Stimulated activated naive CD4-positive, alpha-beta T cell treated with Interleukin-2 at 50 U/mL for 16 hours (primary cell): ENCODE measurements around the gene CRYBG2.

ENCODE experiments used
- DNase-seq: peaks from one replicate; lab custom pipeline; 2025; lab: John Stamatoyannopoulos, UW

The CRYBG2 gene

DNA sequence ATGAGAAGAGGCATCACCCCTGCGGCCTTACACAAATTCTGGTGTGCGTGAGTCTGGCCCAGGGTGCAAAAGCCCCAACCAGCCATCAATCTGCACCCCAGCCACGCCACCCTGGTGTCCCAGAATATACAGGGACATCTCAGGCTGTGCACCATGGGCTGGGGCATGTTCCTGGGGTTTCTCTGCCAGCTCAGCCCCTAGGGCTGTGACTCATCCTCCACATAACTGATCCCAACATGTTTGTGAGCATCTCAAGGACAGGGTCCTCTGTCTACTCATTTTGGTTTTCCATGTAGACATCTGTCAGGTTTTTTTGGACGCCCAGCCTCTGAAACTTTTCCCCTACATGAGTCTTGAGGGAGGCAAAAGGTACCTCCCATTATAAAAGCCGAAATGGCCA, 18.1 kb upstream of the CRYBG2 start:
- DNase-seq = no peak

DNA sequence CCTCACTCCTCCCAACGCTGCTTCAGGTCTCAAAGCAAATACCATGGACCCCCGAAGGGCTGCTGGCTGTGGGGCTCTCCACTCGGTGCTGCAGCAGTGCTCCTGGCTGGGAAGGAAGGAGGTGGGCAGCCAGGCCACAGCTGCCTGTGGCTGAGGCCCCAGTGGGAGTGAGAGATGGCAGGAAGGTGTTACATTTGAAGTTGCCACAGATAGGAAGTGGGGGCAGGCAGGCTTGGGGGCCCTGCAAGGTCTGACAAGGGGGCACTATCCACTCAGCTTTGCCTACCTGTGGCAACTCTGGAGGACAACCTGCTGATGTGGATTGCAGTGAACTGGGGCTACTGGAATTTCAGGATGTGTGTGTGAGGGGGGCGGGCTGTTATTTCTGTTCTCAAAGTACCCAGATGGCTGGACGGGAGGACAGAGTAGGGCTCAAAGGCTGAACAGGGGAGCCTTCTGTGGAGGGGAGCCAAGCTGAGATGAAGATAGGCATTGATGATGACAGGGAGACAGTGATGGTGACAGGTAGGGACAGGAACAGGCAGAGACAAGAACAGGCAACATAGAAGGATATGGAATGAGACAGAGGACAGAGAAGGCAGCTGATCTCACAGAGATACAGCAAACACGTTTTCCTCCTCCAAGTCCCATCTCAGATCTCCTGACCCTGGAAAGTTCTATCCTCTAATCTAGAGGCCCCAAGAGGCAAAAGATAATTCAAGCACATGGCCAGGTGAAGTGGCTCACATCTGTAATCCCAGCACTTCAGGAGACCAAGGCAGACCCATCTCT, 16.9 kb upstream of the CRYBG2 start:
- DNase-seq = no peak

DNA sequence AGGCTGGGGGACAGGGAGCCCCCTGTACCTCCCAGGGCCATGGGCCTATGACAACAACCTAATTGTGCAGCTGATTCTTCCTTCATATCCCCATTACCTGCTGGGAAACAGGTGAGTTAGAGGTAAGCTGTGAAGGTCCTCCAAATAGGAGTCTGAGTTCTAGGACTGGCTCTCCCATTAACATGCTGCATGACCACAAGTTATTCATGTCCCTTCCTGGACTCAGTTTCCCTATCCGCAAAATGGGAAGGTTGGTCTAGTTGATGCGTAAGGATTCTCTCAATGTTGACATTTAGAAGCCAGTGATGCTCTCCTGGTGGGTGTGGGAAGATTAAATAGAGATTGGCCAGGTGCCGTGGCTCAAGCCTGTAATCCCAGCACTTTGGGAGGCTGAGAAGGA, 14.6 kb upstream of the CRYBG2 start:
- no peak for DNase-seq

DNA sequence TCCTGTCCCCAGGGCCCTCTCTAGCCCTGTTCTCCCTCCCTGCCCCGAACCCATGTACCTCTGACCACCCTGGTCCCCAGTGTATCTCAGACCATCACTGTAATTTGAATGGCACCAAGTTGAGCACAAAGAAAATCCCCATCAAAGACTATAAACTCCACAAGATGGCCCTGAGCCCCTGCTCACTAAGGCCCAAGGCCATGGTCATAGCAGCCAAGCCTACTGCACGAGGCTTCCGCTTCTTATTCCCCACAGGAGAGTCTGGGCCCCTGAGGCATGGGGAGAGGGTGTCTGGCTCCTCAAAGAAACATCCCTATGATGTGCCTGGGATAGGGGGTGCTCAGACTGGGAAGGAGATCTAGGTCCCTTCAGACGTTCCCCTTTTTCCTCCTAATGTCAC, 14.1 kb upstream of the CRYBG2 start:
- DNase-seq = no peak

DNA sequence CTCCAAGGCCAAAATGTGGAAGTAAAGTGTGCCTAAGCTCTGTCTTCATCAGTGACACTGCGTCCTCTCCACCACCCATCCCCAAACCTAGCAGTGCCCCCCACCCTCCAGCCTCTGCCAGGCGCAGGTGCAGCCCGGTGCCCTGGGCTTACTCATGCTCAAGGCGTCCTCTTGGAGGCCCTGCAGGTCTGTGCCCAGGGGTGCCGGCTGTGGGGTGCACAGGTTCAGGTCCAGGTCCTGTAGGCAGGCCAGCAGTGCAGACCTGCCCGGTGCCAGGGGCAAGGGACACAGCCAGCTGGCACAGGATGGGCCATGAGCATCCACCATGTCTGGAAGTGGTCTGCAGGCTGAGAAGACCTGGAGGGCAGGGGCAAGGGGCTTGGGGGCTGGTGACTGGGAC, 13.5 kb upstream of the CRYBG2 start:
- no peak for DNase-seq

DNA sequence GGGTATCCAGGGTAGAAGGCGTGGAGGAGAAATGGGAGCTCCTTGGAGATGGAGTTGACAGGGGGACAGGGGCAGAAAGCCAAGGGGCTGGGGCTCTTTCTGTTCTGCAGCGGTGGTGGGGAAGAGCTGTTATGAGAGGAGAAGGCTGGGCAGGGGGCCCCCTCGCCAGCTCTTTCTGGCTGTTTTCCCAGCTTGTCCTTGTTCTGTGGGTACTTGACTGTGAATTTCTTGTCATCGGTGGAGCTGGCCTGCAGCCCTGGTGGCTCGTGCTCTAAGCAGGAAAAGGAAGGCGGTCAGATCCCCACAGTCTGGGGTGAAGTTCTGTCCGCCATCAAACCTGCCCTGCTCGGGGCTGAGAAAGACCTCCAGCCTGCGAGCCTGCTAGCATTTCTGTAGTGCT, 11.0 kb upstream of the CRYBG2 start:
- DNase-seq = no peak

DNA sequence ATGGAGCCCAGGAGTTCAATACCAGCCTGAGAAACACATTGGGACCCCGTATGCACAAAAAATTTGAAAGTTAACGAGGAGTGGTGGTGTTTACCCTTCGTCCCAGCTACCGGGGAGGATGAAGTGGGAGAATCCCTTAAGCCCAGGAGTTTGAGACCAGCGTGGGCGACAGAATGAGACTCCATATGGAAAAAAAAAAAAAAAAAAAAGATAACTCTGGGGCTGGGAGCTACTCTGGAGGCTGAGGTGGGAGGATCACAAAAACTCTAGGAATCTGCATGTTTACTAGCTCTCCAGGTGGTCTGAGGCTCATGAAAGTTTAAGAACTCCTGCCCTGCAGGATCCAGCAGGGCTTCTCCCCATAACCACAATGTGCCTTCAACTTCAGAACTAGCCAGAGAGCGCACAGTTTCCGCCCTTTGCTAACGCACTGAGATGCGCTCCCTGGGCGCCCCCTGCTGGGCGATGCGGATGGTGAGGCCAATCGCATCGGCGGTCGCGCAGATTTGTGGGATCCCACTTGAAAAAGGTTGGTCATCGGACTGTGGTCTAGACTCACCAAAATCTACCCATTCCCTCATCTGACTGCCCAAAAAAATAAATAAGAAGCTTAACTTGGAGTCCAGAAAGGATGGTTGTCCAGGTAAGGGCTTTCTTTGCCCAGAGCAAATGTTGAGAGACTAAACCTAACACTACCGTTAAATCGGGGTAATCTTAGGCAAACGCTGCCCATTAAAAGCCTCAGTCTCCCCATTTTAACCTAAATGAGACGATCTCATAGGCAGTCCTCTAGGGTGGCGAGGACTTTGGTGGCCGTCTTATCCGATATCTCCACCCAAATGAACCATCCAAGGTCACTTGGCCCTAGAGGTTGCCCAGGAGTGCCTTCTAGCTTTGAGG, 9.9 kb upstream of the CRYBG2 start:
- peak; percentile 76 for DNase-seq

DNA sequence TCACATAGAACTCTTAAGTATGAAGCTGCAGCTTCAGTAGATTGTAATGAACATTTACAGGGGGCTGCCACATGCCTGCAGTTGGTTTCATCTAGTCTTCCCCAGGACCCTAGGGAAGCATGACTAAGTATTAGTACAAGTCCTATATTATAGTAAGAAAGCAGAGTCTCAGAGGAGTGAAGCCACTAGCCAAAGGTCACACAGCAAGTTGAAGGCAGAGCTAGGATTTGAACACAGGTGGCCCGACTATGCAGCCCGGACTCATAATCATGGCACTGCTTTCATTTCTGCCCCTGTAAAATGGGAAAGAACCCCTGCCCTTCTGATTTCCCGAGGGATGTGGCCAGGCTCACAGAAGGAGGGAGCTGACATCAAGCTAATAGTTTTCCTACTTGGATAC, 8.4 kb upstream of the CRYBG2 start:
- no peak for DNase-seq

DNA sequence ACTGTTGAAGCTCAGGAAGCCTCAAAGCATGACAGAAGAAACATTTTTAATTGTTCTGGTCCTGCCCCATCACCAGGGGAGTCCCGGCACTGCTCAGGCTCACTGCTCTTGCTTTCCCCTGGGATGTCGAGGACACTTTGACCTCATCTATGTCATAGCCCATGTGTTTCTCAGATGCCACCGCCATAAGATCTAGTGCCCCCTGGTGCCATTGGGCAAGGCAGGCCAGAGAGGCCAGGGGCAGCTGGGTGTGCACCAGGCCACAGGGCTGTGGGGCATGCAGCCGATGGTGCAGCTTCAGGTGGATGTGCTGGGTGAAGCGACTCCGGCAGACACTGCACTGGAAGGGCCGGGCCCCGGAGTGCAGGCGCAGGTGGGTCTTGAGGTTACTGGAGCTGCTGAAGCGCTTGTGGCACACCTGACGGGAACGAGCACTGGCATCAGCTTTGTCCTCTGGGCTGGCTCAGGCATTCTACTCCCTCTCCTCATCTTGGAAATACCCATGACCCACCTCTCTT, 7.7 kb upstream of the CRYBG2 start:
- DNase-seq = no peak

DNA sequence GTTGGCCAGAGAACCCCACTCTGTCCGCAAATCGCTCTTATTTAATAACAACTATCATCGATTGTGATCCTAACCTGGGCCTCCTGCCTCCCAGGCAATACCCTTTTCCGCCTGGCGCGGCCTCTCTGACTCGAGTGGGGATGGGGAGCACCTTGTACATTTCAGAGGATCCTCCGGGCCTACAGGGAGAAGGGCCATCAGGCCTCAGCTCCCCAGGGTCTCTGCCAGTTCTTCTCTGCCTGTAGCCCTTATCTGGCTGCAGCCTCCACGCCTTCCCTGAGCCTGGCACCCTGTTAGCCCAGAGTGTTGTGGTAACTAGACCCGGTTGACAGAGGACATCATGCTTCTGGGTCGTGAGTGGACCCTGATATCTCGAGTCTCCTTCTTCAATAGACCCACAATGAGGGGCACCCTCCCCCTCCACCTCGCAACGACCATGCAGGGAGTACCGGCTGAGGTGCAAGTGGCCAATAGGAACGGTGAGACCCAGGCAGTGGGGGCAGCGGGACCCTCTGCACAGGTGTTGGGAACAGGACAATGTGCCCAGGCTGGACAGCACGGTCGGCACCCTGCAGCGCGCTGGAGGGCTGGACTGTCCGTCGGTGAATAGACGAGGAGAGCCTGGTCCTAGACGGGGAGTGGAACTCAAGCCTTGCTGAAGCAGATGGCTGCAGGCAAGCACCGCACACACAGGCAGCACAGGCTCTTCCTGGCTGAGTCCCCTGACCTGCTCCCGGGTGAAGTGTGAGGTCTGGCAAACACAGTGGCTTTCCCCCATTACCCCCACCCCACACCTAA, 7.1 kb upstream of the CRYBG2 start:
- DNase-seq = no peak

DNA sequence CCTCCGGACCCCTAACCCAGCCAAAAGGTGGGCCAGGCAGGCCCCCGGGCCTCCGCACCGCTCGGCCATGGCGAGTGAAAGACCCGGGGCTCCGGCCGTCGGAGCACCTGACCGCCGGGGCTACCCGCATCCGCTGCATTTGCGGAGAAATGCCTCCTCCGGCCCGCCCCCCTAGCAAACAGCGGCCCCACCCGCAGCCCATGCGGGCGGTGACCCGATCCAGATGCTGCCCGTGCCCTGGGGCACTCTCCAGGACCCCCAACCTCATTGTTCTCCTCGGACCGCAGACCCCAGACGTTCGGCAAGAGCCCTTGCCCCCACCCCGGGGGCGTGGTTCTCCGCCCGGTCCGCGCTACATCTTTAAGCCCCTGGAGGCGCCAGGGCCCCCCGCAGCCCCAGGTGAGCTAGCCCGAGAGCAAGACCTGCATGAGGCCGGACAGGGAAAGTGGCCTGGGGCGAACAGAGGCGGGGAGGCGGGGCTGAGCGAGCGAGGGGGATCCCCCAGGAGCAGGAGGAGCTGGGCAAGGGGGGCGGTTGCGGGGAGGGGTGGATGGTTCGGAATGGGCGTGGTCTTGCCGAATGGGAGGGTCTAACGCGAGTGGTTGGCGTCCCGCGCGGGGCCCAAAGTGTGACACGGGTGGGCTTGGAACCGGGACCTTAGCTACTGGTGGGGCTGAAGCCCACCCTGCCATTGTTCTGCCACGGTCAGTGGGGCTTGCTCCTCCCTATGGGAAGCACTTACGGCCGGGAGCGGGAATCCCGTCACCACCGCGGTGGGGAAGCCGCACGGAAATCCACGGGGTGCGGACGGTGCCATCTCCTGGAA, 6.3 kb upstream of the CRYBG2 start:
- no peak for DNase-seq

DNA sequence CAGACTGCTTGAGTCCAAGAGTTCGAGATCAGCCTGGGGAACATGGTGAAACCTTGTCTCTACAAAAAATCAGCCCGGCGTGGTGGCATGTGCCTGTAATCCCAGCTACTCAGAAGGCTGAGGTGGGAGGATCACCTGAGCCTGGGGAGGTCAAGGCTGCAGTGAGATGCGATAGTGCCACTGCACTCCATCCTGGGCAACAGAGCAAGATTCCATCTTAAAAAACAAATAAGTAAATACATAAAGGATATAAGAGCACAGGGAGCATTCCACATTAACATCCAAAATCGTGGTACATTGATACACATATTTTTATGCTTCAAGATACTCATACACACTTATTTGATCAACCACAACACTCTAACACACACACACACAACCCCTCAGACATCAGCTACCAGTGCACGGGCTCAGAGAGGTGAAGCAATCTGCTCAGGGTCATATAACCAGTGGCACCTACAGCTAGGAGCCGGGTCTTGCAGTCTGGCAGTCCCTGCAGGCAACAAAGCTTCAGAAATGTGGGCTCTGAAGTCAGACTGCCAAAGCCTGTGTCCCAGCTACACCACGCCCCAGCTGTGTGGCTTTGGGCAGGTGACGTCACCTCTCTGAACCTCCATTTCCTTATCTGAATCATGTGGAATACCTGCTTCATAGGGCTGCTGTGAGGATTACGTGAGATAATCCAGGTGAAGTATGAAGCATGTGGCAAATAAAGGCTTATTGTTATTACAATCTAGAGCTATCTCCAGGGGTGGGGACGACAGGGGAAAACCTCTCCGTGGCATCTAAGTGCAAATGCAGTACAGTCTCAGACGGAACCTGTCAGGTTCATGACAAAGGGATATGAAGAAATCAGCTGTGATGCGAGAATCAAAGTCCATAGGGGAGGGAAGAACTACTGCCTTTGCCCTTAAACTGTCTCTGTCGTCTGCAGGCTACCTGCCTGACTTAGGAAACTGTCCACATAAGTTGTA, 4.8 kb upstream of the CRYBG2 start:
- DNase-seq = peak; percentile 69

DNA sequence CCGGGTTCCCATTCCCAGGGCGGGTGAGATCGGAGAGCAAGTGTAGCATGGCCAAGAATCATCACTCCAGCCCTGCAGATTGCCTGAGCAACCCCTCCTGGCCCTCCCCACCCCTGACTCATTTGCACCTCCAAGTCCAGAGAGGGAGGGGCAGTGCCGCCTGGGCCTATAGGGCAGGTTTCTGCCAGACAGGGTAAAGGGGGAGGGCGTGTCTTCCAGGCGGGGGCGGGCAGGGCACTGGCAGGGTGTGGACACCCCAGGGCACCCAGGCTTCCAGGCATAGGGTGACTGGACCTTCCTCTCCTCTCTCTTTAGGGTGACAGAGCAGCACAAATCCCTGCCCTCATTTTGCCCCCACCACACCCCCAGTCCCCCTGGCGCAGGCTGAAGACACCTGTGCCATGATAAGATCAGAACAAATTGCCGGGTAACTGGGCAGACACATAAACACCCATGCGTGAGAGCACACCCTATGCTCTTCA, 3.2 kb upstream of the CRYBG2 start:
- no peak for DNase-seq

DNA sequence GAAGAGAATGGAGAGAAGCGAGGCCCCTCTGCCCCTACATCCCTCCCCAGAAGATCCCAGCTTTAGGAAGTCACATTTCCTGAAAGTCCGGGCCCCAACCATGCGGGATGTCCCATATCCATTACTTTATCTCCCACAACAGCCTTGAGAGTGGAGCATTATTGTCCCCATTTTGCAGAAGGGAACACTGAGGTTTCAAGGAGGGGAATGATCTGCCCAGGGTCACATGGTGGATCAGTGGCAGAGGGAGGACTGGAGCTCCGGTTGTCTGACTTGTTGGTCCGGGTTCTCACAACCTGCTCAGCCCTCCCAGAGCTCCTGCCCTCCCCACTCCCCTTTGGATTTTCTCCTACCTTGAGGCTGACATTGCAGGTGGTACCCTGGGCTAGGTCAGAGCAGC, 2.2 kb upstream of the CRYBG2 start:
- DNase-seq = no peak

DNA sequence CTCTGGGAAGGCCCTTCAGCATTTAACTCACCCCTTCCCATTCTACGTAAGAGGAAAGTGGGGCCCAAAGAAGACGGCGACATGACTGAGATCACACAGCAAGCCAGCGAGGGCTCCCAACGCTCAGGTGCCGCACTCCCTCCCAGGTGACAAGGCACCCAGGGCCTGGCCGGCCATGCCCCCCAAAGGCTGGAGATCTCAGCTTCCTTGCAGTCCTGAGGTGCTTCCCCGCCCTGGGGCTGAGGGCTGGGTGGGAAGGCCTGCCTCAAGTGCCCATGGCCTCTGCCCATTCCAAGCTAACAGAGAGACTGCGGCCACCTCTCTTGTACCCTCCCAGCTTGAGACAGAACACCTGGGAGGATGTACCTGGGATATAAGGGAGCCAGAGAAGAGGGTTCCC, 1.0 kb upstream of the CRYBG2 start:
- DNase-seq = no peak

DNA sequence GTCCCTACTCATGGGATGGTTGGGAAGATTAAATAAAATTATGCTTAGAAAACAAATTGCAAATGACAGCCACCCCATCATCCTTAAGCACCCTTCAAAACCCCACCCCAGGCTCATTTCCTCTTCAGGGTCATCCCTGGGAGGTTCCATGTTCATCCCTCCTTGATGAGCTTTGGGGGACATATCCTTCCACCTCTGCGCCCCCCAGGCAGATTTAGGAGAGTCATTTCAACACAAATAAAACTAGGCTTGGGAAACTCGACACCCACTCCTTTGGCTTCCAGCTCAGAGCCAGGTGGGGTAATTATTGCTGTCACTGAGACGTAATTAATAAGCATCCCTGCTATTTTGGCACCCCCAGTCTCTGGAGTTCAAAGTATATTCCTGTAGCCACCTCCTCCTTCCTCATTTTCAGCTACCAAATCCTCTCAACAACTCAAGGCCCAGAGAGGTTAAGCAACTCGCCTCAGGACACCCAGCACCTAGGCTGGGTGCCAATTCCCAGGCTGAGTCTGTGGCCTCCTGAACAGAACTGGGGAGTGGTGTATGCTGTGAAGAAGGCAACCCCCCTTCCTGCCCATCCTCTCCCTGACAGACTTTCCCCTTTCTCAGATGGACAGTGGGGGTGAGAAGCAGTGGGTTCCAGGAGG, 595 bp downstream of the CRYBG2 start:
- DNase-seq = no peak

DNA sequence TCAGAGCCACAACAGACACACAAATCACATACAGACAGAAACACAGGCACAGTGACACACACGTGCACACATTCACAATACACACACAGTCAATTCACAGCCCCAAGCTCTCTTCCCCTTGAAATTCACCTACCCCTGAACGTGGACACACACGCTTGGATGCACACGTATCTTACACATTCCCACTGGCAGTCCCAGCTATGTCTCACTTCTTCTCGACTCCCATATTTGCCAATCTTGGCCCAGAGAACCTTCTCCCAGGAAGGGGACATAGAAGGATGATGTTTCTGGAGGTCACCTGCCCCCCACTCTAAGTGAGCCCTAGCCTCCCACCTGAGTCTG, 1.6 kb downstream of the CRYBG2 start:
- DNase-seq = no peak

DNA sequence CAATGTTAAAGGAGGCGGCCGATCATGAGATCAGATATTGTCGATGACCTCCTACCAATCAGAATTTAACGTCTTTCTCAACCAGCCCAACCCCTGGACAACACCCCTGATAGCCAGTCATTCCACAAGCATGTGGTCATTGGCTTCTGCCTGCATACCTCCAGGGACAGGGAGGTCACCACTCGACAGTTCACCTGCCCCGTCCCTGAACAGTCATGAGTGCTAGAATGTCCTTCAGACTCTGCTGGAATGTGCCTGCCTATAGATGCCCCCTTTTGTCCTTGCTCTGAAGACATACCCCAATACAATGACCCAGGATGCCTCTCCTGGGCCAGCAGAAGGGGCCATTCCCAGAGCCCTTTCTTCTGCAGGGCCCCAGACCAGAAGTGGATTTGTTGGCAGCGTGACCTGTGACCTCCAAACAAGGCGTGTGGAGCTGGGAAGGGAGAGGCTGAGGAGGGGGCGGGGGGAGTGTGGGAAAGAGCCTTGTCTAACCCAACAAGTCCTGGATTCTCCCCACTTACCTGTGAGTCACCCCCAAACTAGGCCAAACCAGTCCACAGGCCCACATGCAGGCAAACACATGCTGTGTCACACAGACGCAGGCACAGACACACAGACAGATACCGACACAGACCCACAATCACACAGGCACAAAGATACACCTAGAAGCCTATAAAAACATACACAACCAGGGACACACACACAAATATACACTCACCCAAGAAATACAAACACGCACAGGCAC, 2.2 kb downstream of the CRYBG2 start:
- DNase-seq = no peak
